Esophagus squamous epithelium (tissue), 5 donors: ENCODE results near the gene RGS2. TPM values are rescaled to one million over a fixed set of nuclear protein-coding genes. Genes with fewer than 3 reads are reported as not detected.

ENCODE experiments used
- DNase-seq: peaks from one replicate; lab custom pipeline; 2025; lab: John Stamatoyannopoulos, UW
- H3K27ac ChIP-seq, 4 donors: fragments of 200-600 bp; sonication (generic); one replicate each; pipeline ENCODE4 v1.5.1; 2016 to 2019; ENCODE audit warnings: mild to moderate bottlenecking in 1 of 4
- H3K27me3 ChIP-seq, 4 donors: fragments of 200-600 bp; sonication (generic); 1 replicate in 3 of 4; 2 replicates in 1 of 4; pipeline versions ENCODE4 v1.5.1 to v1.6.0; 2017 to 2021; ENCODE audit warnings: antibody characterized with exemption in 1 of 4
- H3K36me3 ChIP-seq, 3 donors: fragments of 200-600 bp; sonication (generic); one replicate each; pipeline ENCODE4 v1.5.1; 2016 to 2019
- H3K4me1 ChIP-seq, 3 donors: fragments of 200-600 bp; sonication (generic); one replicate each; pipeline ENCODE4 v1.5.1; 2017 to 2019
- H3K4me3 ChIP-seq, 4 donors: fragments of 200-600 bp; sonication (generic); 1 replicate in 3 of 4; 2 replicates in 1 of 4; pipeline ENCODE4 v1.5.1; 2016 to 2019; ENCODE audit warnings: mild to moderate bottlenecking in 2 of 4, moderate library complexity in 1 of 4
- H3K9me3 ChIP-seq, 3 donors: fragments of 200-600 bp; sonication (generic); one replicate each; pipeline ENCODE4 v1.5.1; 2016 to 2019
- CTCF ChIP-seq, 6 experiments: fragments of 450-650 bp in 4 of 6; fragments of 200-600 bp in 2 of 6; sonication (generic) in 2 of 6; IDR thresholded peaks; one replicate each; pipeline ENCODE4 v1.5.1; 2016 to 2019; ENCODE audit warnings: antibody characterized with exemption in 6 of 6, mild to moderate bottlenecking in 4 of 6, moderate library complexity in 4 of 6
- POLR2A ChIP-seq, 4 donors: fragments of 450-650 bp; IDR thresholded peaks; one replicate each; pipeline ENCODE4 v1.6.1; 2017; ENCODE audit warnings: antibody characterized with exemption in 4 of 4, mild to moderate bottlenecking in 4 of 4, moderate library complexity in 3 of 4
- whole genome bisulfite sequencing, 2 donors: methylation state at CpG; one replicate each; pipeline ENCODE4 v1.1.5; 2018; 5-methylcytosine and 5-hydroxymethylcytosine counted together
- intact Hi-C: fragments of 100-400 bp; cut with DNase I; formaldehyde crosslinking; loops from one replicate; pipeline ENCODE4 v1.15.0; 2022
- total RNA-seq, 4 donors: library from RNA; depleted of rRNA; stranded (reverse); fragments of >200 nt; gene quantifications; one replicate each; pipeline ENCODE4 v1.1.0, GENCODE V29; 2016
- donor health status: DM: yes; HTN: yes; CAD: no.

The RGS2 gene
- total RNA-seq, 4 donors from 2014 or later, result 7.9 to 115 (median 26.6) TPM

DNA sequence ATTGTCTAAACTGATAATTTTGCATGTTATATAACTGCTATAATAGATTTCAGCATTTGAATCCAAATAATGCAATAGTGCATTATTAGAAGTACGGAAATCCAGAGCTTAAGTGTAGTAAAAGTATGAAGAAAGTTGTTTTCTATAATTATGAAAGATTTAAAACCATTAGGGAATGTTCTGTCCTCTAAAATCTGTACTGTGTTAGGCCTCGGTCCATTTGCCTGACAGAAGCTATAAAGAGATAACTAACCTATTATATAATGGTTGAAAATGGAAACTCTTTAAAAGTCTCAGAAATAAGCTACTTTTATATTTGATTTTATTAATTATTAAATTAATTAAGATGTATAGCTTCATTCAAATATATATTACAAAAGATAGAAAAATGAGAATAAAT is 16.2 kb upstream of the RGS2 start:
- Histone ChIP-seq H3K4me3 (no peak overlapping the region), H3K27ac (no peak overlapping the region), H3K4me1 (no peaks in the 10 kb centered on the region), H3K36me3 (no peaks in the 10 kb centered on the region), H3K27me3 (no peaks in the 10 kb centered on the region), H3K9me3 (no peaks in the 10 kb centered on the region)
- TF ChIP-seq POLR2A (IDR thresholded peaks at IDR 0.05) (no peak), CTCF (IDR thresholded peaks at IDR 0.05) (no peak)
- DNase-seq, result no peak
- intact Hi-C loops, result no loop called here
- 84 to 87% methylated on average over 2 of the region's 2 CpGs for WGBS, 2 donors

- H3K27ac ChIP-seq, result no peak overlapping the region
- DNase-seq, result no peak
- no peaks in the 10 kb centered on the region for H3K9me3 ChIP-seq
- intact Hi-C loops, result no loop called here
- no peak overlapping the region for H3K4me3 ChIP-seq
- no peaks in the 10 kb centered on the region for H3K36me3 ChIP-seq
- 83 to 88% methylated on average over 2 of the region's 2 CpGs for WGBS, 2 donors
- TF ChIP-seq POLR2A (IDR thresholded peaks at IDR 0.05), result no peak
- no peak for TF ChIP-seq CTCF (IDR thresholded peaks at IDR 0.05)
- no peaks in the 10 kb centered on the region for H3K27me3 ChIP-seq
- H3K4me1 ChIP-seq, result no peaks in the 10 kb centered on the region
These were observed 14.7 kb upstream of the RGS2 start for GRCh38 chr1:192793983-192794767.

DNA sequence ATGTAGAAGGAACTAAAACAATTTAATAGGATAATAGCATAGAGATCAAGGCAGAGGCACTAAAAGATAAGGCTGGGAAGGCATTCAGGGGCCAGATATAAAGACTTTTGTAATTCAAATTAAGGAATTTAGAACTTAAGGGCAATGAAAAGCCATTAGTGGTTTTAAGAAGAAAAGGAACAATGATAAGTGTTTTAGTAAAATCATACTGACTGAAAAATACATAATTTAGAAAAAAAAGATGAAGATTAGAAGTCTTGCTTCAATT is 14.1 kb upstream of the RGS2 start:
- TF ChIP-seq CTCF (IDR thresholded peaks at IDR 0.05) (no peak), POLR2A (IDR thresholded peaks at IDR 0.05) (no peak)
- intact Hi-C loops, result no loop called here
- no peaks in the 10 kb centered on the region for H3K4me1 ChIP-seq
- no peak for DNase-seq
- no peak overlapping the region for H3K4me3 ChIP-seq
- H3K36me3 ChIP-seq, result no peaks in the 10 kb centered on the region
- no peaks in the 10 kb centered on the region for H3K9me3 ChIP-seq
- H3K27me3 ChIP-seq, result no peaks in the 10 kb centered on the region
- H3K27ac ChIP-seq, result no peak overlapping the region

- Histone ChIP-seq H3K9me3 (no peaks in the 10 kb centered on the region), H3K4me1 (no peaks in the 10 kb centered on the region), H3K4me3 (no peak overlapping the region), H3K36me3 (no peaks in the 10 kb centered on the region), H3K27me3 (no peaks in the 10 kb centered on the region), H3K27ac (no peak overlapping the region)
- intact Hi-C loops, result no loop called here
- TF ChIP-seq POLR2A (IDR thresholded peaks at IDR 0.05) (no peak), CTCF (IDR thresholded peaks at IDR 0.05) (no peak)
- no peak for DNase-seq
- WGBS, 2 donors, result 85 to 86% methylated on average over 1 of the region's 1 CpG
These were observed 12.8 kb upstream of the RGS2 start for GRCh38 chr1:192795916-192796618.

DNA sequence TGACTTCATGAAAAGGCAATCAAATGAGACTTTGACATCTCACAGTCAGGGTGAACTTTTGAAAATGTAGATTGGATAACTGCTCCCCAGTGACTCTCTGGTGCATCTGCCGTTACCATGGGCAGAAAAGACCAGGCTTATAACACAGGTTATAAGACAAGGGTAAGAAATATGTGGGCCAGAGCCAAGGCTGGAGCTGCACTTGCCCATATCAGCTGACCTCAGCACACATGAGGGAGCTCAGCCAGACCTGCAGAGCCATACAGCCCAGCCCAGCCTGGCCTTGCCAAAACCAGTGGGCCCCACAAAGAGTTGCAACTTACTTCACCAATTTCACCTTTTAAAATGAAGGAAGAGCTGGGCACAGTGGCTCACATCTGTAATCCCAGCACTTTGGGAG is 11.7 kb upstream of the RGS2 start:
- H3K36me3 ChIP-seq, result no peaks in the 10 kb centered on the region
- intact Hi-C loops, result no loop called here
- no peaks in the 10 kb centered on the region for H3K9me3 ChIP-seq
- no peaks in the 10 kb centered on the region for H3K4me1 ChIP-seq
- no peaks in the 10 kb centered on the region for H3K27me3 ChIP-seq
- 75 to 100% methylated on average over 1 of the region's 1 CpG for WGBS, 2 donors
- H3K27ac ChIP-seq, result no peak overlapping the region
- TF ChIP-seq POLR2A (IDR thresholded peaks at IDR 0.05) (no peak), CTCF (IDR thresholded peaks at IDR 0.05) (no peak)
- DNase-seq, result no peak
- H3K4me3 ChIP-seq, result no peak overlapping the region
